HT1080 (cell line): ENCODE data around the gene POLE. TPM values are rescaled to one million over a fixed set of nuclear protein-coding genes. Genes with fewer than 3 reads are reported as not detected.

ENCODE experiments used
- DNase-seq: peaks from one replicate; pipeline ENCODE4 v3.0.0-alpha.2; 2015; ENCODE audit warnings: low read depth
- total RNA-seq: library from RNA; depleted of rRNA; stranded (reverse); fragments of >200 nt; shearing (Covaris generic); gene quantifications from 2 replicates; pipeline ENCODE4 v1.2.3, GENCODE V29; 2014

POLE gene
- total RNA-seq, 1 experiment from 2014 or later, result 35.5 TPM

- no peak for DNase-seq
Measured at GRCh38 chr12:132686825-132687210, 324 bp downstream of the POLE start.

GRCh38 chr12:132685400-132685799 lies 1.7 kb downstream of the POLE start:
- DNase-seq, result no peak

GRCh38 chr12:132677492-132677891 lies 9.7 kb downstream of the POLE start:
- DNase-seq, result no peak

GRCh38 chr12:132675757-132676432 lies 11.2 kb downstream of the POLE start:
- no peak for DNase-seq

GRCh38 chr12:132674561-132674960 lies 12.6 kb downstream of the POLE start:
- DNase-seq, result no peak

GRCh38 chr12:132673288-132674179 lies 13.6 kb downstream of the POLE start:
- DNase-seq, result no peak

- DNase-seq, result no peak
Measured at GRCh38 chr12:132672678-132673077, 14.5 kb downstream of the POLE start.

GRCh38 chr12:132672116-132672515 lies 15.0 kb downstream of the POLE start:
- DNase-seq, result no peak

- peak; percentile 22 for DNase-seq
Measured at GRCh38 chr12:132669166-132669879, 17.8 kb downstream of the POLE start.

GRCh38 chr12:132668191-132669088 lies 18.7 kb downstream of the POLE start:
- DNase-seq, result no peak

- no peak for DNase-seq
Measured at GRCh38 chr12:132665794-132666193, 21.3 kb downstream of the POLE start.

GRCh38 chr12:132665149-132665491 lies 22.0 kb downstream of the POLE start:
- DNase-seq, result no peak

GRCh38 chr12:132664206-132665148 lies 22.7 kb downstream of the POLE start:
- DNase-seq, result no peak

GRCh38 chr12:132662901-132663755 lies 24.0 kb downstream of the POLE start:
- DNase-seq, result no peak

- no peak for DNase-seq
Measured at GRCh38 chr12:132661972-132662371, 25.2 kb downstream of the POLE start.

- DNase-seq, result no peak
Measured at GRCh38 chr12:132660996-132661395, 26.1 kb downstream of the POLE start.

GRCh38 chr12:132660052-132660451 lies 27.1 kb downstream of the POLE start:
- DNase-seq, result no peak

GRCh38 chr12:132659146-132659545 lies 28.0 kb downstream of the POLE start:
- no peak for DNase-seq
